ENCODE measurements around the gene PRDX2. TPM values are rescaled to one million over a fixed set of nuclear protein-coding genes. Genes with fewer than 3 reads are reported as not detected.

PRDX2 gene
- total RNA-seq, 1 donor from 2014 or later = 112 TPM

DNA sequence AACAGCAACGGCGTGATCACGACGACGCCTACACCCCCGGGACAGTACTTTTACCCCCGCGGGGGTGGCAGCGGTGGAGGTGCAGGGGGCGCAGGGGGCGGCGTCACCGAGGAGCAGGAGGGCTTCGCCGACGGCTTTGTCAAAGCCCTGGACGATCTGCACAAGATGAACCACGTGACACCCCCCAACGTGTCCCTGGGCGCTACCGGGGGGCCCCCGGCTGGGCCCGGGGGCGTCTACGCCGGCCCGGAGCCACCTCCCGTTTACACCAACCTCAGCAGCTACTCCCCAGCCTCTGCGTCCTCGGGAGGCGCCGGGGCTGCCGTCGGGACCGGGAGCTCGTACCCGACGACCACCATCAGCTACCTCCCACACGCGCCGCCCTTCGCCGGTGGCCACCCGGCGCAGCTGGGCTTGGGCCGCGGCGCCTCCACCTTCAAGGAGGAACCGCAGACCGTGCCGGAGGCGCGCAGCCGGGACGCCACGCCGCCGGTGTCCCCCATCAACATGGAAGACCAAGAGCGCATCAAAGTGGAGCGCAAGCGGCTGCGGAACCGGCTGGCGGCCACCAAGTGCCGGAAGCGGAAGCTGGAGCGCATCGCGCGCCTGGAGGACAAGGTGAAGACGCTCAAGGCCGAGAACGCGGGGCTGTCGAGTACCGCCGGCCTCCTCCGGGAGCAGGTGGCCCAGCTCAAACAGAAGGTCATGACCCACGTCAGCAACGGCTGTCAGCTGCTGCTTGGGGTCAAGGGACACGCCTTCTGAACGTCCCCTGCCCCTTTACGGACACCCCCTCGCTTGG is 9.3 kb downstream of the PRDX2 start:
- DNase-seq (ENCODE audit: low spot score) = peak; percentile 65

DNA sequence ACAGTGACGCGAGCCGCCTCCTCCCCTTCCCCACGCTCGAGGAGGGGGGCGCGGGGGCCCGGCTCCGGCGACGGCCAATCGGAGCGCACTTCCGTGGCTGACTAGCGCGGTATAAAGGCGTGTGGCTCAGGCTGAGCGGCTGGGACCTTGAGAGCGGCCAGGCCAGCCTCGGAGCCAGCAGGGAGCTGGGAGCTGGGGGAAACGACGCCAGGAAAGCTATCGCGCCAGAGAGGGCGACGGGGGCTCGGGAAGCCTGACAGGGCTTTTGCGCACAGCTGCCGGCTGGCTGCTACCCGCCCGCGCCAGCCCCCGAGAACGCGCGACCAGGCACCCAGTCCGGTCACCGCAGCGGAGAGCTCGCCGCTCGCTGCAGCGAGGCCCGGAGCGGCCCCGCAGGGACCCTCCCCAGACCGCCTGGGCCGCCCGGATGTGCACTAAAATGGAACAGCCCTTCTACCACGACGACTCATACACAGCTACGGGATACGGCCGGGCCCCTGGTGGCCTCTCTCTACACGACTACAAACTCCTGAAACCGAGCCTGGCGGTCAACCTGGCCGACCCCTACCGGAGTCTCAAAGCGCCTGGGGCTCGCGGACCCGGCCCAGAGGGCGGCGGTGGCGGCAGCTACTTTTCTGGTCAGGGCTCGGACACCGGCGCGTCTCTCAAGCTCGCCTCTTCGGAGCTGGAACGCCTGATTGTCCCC is 10.1 kb downstream of the PRDX2 start, which contains the start of gene JUNB:
Gene JUNB (plus strand): TSS at position 142 of the 706 bp plus-strand sequence. CDS start 286 bp downstream, at position 428.
- DNase-seq (ENCODE audit: low spot score) = peak; percentile 97

DNA sequence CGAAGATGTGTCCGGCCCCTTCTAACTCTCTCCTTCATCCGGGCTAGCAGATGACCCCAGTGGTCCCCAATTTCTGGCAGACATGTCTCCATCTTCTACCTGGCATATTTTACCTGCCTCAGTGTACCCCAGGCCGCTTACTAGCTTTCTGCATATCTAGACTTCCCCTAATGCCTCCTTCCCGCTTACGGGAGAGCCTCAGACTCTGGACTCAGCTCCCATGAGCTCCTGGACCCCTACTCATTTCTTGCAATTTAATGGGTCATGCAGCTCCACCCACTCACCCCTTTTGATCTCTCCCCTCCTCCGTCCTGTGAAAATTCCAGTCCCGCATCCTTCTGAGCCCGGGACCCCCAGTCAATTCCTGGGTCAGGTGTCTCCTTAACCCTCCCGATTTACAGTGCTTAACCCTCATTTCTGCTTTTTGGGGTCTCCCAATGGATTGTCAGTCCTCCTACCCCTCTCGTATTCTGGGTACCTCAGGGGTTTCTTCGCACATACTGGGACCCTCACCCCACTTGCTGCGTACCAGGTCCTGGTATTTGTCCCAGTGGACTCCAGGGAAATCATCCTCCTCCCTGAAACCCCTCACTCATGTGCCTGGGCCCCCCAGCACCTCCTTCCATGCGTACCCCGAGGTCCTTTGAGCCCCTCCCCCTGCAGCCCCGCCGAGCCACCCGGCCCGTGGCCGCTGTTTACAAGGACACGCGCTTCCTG is 10.8 kb downstream of the PRDX2 start:
- no peak for DNase-seq (ENCODE audit: low spot score)

DNA sequence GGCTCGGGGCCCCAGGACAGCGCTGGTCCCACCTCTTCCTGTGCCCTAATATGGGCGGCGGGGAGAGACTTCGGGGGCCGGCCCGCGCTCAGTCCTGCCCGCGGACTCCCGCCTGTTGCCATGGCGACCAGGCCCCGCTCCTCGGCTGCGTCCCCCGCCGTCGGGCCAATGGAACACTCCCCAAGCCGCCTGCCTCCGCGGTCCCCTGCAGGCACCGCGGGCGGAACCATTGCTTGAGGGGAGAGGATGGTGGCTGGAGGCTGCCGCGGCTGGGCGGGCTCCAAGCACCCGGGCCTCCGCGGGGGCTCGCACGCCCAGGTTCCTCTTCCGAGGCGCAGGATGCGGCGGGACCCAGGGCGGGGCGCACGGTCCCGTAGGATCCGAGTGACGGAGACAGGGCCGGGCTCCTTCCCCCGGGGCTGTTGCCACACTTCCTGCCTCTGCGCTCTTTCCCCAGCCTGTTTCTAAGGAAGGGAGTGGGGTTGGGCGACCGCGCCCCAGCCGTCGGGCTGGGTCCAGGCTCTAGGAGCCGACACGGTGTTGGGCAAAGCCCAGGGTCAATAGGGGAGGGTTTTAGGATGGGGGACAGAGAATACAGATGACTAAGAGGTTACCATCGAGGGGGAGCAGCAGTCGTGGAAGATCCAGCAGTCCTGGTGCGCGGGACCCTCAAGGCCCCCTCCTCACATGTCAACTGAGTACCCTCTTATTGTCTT is 11.5 kb downstream of the PRDX2 start:
- DNase-seq (ENCODE audit: low spot score) = peak; percentile 99

DNA sequence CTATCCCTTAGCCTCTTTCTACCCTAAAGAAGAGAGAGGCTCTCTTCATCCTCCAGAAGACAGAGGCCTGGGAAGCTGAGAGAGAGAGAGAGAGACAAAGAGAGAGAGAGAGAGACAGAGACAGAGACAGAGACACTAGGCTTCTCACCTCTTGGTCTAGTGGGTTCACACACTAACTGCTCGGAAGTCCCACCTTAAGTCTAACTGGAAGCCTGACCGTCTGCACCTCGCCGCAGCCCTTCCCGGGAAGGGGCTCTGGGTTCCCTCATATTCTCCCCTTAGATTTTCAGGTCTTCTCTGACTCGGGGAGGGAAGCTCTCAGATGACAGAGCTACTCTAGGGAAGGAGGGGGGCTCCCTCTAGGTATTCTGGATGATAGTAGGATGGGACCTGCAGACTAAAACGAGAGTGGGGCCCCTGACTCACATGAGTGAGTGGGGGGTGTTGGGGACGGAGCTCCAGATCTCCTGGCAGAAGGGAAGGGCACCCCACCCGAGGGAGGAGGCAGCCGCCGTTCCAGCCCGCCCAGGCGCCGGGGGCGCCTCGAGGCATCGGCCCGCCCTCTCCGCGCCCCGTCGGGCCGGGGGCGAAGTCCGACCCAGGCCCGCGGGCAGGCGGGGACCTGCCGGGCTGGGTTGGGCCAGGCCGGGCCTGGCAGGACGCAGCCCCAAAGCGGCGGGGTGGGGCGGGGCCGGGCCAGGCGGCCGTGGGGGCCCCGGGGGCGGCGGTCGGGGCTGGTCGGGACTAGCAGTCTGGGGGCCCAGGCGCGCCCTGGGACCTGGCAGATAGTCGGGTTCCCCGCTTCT is 12.3 kb downstream of the PRDX2 start:
- DNase-seq (ENCODE audit: low spot score) = peak; percentile 92

DNA sequence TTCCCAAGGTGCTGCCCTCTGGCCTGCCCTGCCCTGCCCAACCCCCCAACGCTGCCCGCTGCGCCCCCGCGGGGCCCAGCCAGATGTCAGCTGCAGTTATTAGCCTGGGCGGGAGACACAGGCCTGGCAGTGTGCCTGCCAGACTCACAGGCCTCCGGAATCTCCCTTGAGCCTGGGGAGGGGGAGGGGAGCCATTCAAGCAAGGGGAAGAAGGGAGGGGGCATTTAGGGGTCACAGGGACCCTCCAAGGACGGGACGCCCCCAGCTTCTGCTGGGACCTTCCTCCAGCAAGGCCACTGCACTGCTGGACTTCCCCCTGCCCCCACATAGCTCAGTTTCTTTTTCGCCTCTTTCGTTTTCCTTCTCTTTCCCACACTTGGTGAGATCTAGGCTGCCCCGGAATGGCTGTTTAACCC is 12.9 kb downstream of the PRDX2 start:
- peak; percentile 97 for DNase-seq (ENCODE audit: low spot score)

DNA sequence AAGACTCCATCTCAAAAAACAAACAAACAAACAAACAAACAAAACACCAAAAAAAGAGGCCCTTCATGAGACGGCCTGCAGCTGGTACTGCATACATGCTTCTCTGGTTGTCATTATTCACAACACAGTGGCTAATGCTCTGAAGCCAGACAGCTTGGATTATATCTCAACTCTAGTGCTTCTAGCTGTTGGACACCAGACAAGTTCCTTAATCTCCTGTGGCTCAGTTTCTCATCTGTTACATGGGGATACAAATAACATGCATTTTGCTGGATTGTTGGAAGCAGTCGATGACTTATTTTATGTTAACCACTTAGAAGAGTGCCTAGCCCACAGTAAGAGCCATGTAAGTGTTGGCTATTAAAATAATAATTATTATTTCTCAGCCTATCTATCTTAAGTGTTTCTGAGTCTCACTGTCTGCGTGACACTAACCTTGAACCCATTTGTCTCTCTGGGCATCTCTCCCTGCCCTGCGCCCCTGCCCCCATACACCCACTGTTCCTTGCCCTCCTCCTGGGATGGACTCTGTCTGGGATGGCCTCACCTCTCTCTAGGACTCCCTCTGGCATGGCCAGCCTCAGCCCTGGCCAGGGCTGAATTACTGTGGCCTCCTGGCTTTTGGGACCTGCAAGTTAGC is 13.4 kb downstream of the PRDX2 start:
- DNase-seq (ENCODE audit: low spot score) = peak; percentile 96

DNA sequence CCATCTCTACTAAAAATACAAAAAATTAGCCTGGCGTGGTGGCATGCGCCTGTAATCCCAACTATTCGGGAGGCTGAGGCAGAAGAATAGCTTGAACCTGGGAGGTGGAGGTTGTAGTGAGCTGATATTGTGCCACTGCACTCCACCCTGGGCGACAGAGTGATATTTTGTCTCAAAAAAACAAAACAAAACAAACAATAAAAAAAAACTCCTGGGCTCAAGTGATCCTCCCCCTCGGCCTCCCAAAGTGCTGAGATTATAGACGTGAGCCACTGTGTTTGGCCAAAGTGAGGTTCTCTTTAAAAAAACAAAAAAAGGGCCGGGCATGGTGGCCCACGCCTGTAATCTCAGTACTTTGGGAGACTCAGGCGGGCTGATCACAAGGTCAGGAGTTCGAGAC is 14.1 kb downstream of the PRDX2 start:
- no peak for DNase-seq (ENCODE audit: low spot score)

DNA sequence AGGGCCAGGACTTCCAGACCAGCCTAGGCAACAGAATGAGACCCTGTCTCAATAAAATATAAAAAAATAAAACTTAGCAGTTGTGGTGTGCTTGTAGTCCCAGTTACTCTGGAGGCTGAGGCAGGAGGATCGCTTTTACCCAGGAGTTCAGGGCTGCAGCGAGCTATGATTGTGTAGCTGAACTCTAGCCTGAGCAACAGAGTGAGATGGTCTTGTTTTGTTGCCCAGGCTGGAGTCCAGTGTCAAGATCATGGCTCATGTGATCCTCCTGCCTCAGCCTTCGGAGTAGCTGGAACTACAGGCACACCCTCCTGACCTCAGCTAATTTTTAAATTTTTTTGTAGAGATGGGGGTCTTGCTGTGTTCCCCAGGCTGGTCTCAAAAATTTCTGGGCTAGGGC is 14.6 kb downstream of the PRDX2 start:
- DNase-seq (ENCODE audit: low spot score) = peak; percentile 23

DNA sequence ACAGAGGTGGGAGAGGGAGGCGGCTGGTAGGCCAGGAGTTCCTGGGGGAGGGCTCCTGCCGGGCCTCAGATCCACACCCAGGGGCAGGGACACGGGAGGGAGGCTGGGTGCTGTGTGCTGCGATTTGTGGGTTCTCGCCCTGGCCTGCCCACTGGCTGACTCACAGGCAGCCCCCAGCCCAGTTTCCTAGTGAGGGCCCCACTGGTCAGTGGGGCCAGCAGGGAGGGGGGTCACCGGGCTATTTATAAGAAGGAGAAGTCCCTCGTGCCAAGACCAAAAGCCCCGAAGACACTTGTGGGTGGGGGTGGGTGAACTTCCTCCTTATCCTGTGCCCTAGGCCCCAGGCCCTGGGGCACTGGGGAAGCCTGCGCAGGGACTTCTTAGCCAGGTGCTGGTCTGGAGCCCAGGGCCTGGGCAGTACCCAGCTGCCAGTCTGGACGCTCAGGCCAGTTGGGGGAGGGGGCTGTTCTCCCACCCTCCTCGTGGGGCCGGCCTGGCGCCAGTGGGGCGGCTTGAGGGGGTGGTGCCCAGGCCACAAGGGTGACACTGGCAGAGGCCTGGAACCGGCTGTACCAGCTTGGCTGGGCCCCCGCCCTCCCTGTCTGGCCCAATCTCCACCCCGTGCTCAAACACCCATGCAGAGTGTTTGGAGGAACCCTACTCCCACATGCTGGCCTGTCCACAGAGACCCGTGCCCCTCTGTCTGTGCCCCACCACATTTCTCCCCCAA is 15.3 kb downstream of the PRDX2 start:
- peak; percentile 79 for DNase-seq (ENCODE audit: low spot score)

DNA sequence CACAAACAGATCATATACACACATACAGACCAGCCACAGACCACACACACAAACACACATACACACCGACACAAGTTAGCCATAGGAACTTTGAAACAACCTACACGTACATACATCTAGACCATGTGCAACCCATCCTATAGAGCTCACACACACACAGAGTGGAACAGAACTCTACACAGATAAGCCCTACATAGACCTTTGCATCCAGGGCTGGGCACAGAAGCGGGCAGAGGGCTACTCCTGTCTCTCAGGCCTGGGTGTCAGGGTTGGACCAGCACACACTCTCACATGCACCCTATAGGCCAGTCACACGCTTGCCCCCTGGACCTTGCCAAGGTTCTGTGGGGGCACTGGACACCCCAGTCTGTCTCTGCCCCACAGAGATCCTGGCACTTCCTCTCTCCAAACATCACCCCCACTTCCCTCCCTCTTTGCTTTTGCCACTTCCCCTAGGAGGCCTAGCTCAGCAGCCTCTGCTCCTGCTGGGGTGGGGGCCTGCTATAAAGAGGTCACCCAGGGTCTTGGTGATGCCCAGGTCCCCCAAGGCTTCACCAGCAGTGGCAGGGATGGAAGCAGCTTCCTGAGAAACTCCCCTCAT is 16.1 kb downstream of the PRDX2 start:
- peak; percentile 51 for DNase-seq (ENCODE audit: low spot score)

DNA sequence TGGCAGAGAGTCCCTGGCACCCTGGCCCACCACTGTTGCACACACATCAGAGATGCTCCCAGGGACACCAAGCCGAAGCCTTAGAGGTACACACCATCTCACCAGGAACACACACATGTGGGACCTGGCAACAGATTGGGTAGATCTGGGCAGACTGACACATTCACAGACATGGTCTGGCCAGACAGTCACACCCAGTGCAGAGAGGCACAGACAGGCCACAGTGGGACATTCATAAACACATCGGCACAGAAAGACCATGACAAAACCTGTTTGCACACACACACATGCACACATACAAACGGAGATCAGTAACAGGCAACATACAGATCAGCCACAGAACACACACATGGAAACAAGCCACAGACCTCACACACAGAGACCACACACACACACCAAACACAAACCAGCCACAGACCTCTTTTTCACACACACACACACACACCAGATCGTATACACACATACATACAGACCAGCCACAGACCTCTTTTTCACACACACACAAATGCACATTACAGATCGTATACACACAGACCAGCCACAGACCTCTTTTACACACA is 16.6 kb downstream of the PRDX2 start:
- DNase-seq (ENCODE audit: low spot score) = peak; percentile 49

DNA sequence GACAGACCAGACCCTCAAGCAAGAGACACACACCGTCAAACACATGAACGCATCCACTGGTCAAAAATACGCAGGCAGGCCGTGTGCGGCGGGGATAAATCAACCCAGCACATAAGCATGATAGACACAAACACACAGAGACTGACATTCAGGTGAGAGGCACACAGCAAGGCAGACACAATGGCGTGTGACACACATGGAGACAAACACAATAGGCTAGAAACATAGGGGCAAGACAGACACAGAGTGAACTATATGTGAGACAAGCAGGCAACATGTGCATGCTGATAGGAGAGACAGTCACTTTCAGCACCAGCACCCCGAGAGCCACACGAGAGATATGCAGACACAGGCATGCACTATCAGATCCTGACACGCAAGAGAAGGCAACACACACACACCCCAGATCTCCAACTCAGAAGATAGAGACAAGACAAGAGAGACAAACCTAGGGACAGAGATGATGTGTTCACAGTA is 17.2 kb downstream of the PRDX2 start:
- peak; percentile 45 for DNase-seq (ENCODE audit: low spot score)

DNA sequence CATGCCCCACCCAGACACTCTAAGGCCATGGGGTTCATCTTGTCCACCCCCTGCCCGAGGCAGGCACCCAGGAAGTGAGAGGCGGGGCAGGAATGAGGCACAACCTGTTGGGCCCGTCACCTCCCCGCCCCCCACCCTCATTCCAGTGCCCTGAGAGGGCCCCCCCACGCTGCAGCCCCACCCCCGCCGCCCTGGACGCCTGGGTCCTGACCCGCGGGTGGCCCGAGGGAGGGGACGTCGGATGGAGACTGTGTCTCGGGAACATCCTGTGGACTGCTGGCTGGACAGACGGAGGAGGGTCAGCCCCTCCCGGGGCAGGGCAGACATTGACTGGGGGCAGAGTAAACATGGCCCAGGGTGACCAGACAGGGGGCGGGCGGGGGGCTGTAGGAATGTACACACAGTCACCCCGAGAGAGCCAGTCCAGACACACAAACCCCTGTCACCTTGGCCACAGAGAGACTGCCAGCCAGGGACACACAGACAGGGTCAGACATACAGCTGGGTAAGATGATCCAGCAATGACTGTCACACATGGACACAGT is 17.7 kb downstream of the PRDX2 start:
- DNase-seq (ENCODE audit: low spot score) = peak; percentile 39

DNA sequence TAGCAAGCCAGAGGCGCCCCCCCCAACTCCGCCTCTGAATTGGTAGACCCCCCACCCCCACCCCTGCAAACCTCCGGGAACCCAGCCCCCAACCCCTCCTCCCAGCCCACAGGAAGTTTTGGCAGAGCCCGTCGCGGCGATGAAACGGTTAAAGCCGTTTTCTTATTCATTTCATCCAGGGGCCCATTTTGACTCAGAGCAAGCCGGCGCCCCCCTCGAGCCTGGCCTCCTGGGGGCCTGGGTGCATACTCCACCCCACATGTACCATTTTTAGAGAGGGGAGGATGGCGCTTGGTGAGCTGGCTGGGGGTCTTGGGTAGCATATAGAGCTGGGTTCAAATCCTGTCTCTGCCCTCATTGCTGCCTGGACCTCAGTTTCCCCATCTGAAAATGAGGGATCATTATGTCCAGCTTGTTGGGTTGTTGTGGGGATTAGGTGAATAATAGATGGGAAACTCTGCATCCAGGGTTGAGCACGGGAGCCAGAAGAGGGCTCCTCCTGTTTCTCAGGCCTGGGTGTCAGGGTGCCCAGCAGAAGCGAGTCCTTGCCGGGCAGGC is 18.2 kb downstream of the PRDX2 start:
- peak; percentile 61 for DNase-seq (ENCODE audit: low spot score)

DNA sequence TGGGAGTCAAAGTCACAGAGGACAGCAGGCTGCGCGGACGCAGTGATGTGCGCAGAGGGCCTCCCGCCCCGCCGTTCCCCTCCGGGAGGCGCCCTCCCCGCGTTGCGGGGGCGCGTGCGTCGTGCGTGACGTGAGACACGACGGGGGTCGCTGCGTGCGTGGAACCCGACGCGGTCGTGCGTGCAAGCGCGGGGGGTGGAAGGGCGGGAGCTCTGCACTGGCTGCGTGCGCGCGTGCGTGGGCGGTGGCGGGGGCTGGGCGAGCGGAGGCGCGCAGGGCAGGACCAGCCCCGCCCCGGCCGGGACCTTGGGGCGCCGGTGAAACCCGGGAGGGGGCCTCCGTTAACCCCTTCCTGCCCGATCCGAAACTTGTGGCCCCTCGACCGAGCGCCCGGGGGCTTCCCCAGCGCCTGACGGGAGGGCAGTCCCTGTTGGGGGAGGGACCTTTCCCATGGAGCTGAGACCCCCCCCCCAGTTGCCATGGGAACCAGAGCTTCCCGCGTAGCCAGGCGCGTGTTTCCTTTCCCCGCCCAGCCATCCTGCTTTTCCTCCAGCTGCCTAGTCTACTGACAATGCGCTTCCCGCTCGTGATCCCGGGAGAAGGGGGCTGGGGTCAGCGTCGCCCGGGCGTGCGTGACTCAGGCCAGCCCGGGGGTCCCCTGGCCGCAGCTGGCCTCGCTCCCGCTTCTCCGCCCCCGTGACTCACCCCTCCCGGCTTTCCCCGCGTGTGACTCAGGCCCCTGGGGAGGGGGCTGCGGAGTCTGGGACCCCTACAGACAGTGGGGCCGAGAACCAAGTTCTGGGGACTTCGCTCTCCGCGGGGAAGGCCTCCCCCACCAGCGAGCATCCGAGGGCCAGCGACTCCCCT is 18.9 kb downstream of the PRDX2 start:
- peak; percentile 93 for DNase-seq (ENCODE audit: low spot score)

DNA sequence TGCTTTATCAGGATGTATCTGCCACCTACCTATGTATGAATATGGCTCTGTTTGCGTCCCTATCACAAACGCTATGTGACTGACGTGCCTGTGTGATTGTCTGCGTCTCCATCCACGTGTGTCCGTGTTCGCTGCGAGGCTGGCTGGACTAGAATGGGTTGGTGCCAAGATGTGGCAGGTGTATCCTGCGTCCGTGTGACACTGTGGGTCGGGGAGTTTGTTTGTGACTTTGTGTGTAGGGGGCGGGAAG is 19.5 kb downstream of the PRDX2 start:
- DNase-seq (ENCODE audit: low spot score) = no peak
